ENCODE data around the gene TLE4.

Gene TLE4

DNA sequence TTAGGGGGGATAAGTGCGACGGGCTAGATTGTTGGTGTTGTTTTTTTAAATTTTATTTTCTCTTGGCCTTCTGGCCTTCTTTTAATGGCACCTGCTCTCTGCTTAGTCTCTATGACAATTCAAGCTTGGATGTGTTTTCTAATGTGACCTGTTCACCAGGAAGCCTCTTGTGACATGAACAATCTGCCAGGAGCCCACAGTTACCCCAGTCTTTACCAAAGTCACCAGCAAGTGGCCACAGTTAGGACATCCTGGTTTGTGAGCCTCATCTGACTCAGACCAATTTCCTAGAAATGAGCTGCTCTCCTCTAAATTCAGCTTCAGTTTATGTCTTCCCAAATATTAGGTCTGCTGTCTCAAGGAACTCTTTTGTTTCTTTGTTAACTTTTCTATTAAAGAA lies 135.8 kb downstream of the TLE4 start:
- H3K27ac ChIP-seq, result no peak overlapping the region
- TF ChIP-seq, protein P1, sequence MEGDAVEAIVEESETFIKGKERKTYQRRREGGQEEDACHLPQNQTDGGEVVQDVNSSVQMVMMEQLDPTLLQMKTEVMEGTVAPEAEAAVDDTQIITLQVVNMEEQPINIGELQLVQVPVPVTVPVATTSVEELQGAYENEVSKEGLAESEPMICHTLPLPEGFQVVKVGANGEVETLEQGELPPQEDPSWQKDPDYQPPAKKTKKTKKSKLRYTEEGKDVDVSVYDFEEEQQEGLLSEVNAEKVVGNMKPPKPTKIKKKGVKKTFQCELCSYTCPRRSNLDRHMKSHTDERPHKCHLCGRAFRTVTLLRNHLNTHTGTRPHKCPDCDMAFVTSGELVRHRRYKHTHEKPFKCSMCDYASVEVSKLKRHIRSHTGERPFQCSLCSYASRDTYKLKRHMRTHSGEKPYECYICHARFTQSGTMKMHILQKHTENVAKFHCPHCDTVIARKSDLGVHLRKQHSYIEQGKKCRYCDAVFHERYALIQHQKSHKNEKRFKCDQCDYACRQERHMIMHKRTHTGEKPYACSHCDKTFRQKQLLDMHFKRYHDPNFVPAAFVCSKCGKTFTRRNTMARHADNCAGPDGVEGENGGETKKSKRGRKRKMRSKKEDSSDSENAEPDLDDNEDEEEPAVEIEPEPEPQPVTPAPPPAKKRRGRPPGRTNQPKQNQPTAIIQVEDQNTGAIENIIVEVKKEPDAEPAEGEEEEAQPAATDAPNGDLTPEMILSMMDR (conservative IDR thresholded peaks at IDR 0.05), result no peak

DNA sequence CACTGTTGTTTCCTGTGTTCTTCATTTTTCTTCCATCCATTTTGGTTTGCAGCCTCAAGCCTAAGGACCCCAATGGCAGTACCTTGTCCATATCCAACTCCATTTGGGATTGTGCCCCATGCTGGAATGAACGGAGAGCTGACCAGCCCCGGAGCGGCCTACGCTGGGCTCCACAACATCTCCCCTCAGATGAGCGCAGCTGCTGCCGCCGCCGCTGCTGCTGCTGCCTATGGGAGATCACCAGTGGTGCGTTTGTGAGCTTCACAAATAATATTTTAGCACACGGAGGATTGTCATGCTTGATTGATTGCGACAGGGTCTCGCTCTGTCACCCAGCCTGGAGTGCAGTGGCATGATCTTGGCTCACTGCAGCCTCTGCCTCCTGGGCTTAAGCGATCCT lies 136.8 kb downstream of the TLE4 start:
- TF ChIP-seq, protein P1 (conservative IDR thresholded peaks at IDR 0.05), result no peak
- no peak overlapping the region for H3K27ac ChIP-seq

DNA sequence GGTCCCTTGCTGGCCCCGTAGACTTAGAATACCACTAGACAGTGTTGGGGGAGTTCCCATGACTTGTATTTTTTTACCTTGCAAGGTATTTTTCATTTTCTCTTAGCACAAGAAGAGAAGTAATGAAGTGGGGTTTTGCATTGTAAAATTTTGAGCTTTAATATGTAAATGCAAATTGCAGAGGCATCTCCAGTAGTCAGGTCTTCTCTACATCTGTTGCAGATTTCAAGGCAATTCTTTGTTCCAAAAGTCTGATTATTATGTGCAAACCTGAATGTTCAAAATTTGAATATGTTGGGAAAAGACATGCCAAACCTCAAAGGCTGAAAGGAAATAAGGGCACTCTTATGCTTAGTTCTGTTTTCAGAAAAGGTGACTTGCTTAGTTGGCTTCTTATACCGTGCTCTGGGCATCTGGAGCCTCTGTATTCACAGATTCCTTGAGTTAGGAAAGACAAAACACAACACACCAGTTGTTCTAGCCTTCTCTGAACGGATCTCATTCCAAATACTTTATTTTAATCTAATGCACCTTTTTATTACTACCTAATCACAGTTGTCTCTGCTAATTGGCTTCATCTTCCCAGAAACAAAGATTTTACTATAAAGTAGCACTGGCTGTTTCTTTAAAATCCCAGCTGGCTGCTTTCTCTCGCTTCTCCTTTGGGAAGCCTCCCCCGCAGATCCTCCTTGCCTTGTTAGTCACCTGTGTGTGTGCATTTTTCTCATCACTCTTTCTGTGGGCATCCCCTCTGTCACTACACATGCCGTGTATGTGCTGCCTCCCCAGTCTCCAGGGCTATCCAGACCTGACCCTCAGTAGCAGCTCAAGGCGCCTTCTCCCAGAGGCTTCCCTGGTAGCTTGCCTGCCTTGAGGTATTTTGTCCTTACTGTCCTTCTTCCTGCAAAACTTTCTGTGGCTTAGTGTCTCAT lies 138.2 kb downstream of the TLE4 start:
- TF ChIP-seq, protein P1 (conservative IDR thresholded peaks at IDR 0.05), result no peak

DNA sequence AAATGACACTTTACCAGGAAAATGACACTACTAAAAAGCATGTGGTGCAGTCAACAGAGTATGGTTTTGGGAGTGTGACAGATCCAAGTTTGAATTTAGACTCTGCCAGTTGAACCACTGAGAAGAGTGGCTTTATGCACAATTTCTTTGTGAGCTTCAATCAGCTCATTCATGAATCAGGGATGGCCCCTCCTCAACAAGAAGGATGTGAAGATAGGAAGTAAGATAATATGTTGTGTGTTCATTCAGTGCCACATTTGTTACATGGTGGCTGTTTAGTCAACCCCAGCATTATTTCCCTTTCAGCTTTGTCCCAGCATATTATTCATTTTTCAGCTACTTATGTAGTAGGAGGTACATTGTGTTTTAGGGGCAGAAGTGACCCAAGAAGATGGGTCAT lies 140.1 kb downstream of the TLE4 start:
- no peak overlapping the region for H3K27ac ChIP-seq
- TF ChIP-seq, protein P1 (conservative IDR thresholded peaks at IDR 0.05), result no peak

More for the DNA sequence above, 138.2 kb downstream of the TLE4 start:
- H3K27ac ChIP-seq, result no peak overlapping the region

DNA sequence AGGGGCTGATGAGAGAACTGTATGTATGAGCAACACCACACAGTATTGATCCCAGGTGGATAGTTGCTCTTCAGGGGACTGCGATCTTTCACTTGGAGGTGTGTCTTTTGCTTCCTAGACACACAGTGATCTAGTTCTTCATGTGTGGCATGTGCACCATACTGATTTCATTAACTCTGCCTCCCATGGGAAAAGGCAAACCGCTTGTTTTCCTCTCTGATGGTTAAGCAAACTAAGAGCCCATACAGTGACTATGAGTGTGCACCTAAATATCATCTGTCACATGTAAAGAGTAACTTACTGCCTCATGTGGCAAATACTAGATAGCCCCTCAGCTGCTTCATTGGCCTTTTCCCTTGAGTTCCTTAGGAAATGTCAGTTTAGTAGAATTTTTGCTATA lies 147.3 kb downstream of the TLE4 start:
- H3K27ac ChIP-seq, result no peak overlapping the region
- TF ChIP-seq, protein P1 (conservative IDR thresholded peaks at IDR 0.05), result no peak

DNA sequence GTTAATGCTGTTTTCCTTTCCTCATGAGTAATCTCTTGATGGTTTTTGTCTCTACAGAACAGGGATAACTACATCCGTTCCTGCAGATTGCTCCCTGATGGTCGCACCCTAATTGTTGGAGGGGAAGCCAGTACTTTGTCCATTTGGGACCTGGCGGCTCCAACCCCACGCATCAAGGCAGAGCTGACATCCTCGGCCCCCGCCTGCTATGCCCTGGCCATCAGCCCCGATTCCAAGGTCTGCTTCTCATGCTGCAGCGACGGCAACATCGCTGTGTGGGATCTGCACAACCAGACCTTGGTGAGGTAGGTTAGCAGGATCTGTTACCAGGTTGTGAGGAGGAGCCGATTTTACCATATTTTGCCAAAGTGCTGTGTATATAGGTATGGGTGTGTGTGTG lies 148.2 kb downstream of the TLE4 start:
- TF ChIP-seq, protein P1 (conservative IDR thresholded peaks at IDR 0.05), result no peak
- H3K27ac ChIP-seq, result no peak overlapping the region

DNA sequence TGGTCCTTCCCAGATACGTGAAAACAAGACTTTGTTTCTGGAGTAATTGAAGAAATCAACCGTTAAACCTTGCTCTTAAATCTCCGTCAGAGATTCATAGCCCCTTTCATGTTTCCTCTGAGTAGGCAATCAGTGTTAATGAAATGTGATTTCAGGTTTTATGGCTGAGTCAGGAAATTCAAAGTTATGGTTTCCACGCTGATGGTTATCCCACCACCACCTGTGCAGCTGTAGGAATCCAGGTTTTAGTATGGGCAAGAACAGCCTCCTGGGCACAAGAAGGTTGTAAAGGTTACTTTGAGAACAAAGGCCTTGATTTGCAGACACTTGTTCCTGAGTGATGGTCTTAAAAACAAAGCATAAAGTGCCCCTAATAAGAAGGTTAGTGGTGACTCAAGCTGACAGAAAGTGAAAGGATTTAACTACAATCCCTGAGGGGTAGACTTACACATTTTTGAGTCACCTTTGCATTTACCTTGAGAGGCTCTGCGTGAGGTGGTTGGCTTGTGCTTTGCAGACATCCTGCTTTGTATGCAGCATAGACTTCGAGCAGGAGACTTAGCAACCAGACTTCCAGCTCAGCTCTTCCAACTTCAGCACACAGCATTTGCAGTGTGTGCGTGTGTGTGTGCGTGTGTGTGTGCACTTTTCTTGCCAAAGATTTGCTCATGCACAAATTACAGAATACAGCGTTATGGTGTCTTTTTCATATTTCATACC lies 159.6 kb downstream of the TLE4 start:
- TF ChIP-seq, protein P1 (conservative IDR thresholded peaks at IDR 0.05), result no peak
- no peak overlapping the region for H3K27ac ChIP-seq
